MM.1S (cell line): ENCODE data around the gene PNPLA3.

Experiments
- EZH2 ChIP-seq: fragments of 300-600 bp; sonication (generic); optimal IDR thresholded peaks from 2 replicates; pipeline ENCODE3; 2017; ENCODE audit warnings: low read depth, mild to moderate bottlenecking, antibody characterized with exemption, low read length, mixed read lengths
- TF ChIP-seq, protein P1 (sequence below): fragments of 300-600 bp; sonication (generic); IDR thresholded peaks from 2 replicates; pipeline ENCODE4 v1.5.1; 2016; ENCODE audit warnings: antibody characterized with exemption, low read length, mixed read lengths

DNA sequence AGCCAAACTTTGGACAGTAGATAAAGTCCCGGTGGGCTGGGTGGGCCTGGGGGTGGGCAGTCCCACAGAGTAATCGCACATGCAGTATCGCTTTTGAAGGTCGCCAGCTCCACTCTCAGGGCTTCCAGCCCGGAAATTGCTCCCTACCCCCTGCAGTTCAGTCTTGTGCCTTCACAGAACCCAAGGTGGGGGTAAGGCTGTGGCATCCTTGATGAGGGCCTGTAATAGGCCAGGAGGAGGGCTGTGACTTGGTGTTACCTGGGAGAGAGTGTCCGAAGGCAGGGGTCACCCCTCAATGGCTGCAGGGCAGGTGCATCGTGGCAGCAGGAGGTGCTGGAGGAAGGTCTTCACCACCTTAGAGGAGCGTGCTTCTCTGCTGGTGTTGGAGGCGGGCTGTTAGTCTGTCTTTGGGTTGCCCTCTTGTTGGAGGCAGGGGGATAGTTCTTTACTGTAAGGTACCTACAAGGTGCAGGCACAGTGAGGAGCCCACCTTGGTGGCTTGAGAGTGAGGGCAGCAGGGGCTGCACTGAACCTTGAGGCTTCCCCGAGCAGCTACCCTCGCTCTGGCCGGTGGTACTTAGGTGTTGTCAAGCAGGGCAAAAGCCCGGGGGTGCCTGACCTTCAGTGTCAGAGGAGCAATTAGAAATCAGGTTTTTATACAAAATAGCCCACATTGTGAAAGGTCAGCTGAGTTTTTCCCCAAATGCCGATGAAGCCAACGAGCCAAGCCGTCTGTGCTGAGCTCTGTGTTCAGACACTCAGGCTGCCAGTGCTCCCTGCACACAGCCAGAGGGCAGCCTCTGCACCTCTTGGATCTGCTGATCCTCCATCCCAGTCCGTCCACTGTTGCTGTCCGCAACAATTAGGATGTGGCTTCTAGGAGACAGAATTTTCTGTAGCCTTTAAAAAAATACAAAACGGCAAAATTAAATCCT is 53.5 kb downstream of the PNPLA3 start:
- TF ChIP-seq, protein P1, sequence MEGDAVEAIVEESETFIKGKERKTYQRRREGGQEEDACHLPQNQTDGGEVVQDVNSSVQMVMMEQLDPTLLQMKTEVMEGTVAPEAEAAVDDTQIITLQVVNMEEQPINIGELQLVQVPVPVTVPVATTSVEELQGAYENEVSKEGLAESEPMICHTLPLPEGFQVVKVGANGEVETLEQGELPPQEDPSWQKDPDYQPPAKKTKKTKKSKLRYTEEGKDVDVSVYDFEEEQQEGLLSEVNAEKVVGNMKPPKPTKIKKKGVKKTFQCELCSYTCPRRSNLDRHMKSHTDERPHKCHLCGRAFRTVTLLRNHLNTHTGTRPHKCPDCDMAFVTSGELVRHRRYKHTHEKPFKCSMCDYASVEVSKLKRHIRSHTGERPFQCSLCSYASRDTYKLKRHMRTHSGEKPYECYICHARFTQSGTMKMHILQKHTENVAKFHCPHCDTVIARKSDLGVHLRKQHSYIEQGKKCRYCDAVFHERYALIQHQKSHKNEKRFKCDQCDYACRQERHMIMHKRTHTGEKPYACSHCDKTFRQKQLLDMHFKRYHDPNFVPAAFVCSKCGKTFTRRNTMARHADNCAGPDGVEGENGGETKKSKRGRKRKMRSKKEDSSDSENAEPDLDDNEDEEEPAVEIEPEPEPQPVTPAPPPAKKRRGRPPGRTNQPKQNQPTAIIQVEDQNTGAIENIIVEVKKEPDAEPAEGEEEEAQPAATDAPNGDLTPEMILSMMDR = no peak
- TF ChIP-seq EZH2 = no peak
